K562 (cell line): ENCODE data around the gene NIPBL. TPM values are rescaled to one million over a fixed set of nuclear protein-coding genes. Genes with fewer than 3 reads are reported as not detected.
A peak's percentile ranks its signal among the peaks of the same experiment; 100 is the strongest.

Source experiments
- ARID3A ChIP-seq: IDR thresholded peaks from 2 replicates; pipeline ENCODE4 v1.6.1; 2012; ENCODE audit warnings: low read depth, low read length, improper control_type of control experiment, borderline replicate concordance
- CREBBP ChIP-seq: IDR thresholded peaks from one replicate; pipeline ENCODE4 v1.6.1; 2012; ENCODE audit warnings: low read depth, mild to moderate bottlenecking, control low read depth, inconsistent platforms, low read length
- GTF2F1 ChIP-seq: IDR thresholded peaks from 2 replicates; pipeline ENCODE4 v1.6.1; 2011; ENCODE audit warnings: low read depth, low read length, improper control_type of control experiment
- NUFIP1 ChIP-seq: fragments of 450-650 bp; IDR thresholded peaks from 2 replicates; pipeline ENCODE4 v1.6.1; 2018; ENCODE audit not compliant: partially characterized antibody
- SMC3 ChIP-seq: conservative IDR thresholded peaks from 2 replicates; pipeline ENCODE4 v1.6.1; 2011; ENCODE audit warnings: low read depth, low read length, improper control_type of control experiment; ENCODE audit not compliant: insufficient read depth
- ZNF507 ChIP-seq: conservative IDR thresholded peaks from 2 replicates; pipeline ENCODE4 v1.6.1; 2017; ENCODE audit warnings: missing genetic modification characterization, missing compliant biosample characterization
- polyA plus RNA-seq, 8 experiments: library from polyadenylated mRNA; depleted of rRNA in 4 of 8; stranded (reverse) in 5 of 8; unstranded in 3 of 8; fragments of >200 nt; fragmentation: Nextera tagmentation in 2 of 8; fragmentation: Illumina TruSeq in 1 of 8; extraction: Ambion mirVana in 2 of 8; extraction: Trizol in 1 of 8; gene quantifications; 2 replicates each; pipeline versions ENCODE4 v1.2.1 to v1.2.3, GENCODE V29; 2011 to 2014; ENCODE audit warnings: inconsistent platforms in 1 of 8, missing spikeins in 1 of 8
- total RNA-seq, 7 experiments: library from RNA; depleted of rRNA in 6 of 7; stranded (reverse); fragments of >200 nt in 6 of 7; fragmentation: Illumina TruSeq in 2 of 7; extraction: Trizol in 2 of 7; gene quantifications; 2 replicates each; pipeline versions ENCODE4 v1.2.1 to v1.2.3, GENCODE V29; 2011 to 2021; ENCODE audit warnings: low replicate concordance in 1 of 7
- TF ChIP-seq, protein P1 (sequence below): fragments of 450-650 bp; IDR thresholded peaks from 2 replicates; pipeline ENCODE4 v1.6.1; 2016; ENCODE audit warnings: mild to moderate bottlenecking, moderate library complexity
- TF ChIP-seq, protein P2 (sequence below): fragments of 250-450 bp; sonication (Bioruptor Pico); IDR thresholded peaks from 2 replicates; pipeline ENCODE4 v1.9.0; 2021; ENCODE audit warnings: mild to moderate bottlenecking, inconsistent platforms

The NIPBL gene
- total and polyA plus RNA-seq, 9 of the 15 experiments (the other 6 are each of a cell fraction or from before 2014, with no cell fraction given), result 12.9 to 56.7 (median 38.9) TPM

DNA sequence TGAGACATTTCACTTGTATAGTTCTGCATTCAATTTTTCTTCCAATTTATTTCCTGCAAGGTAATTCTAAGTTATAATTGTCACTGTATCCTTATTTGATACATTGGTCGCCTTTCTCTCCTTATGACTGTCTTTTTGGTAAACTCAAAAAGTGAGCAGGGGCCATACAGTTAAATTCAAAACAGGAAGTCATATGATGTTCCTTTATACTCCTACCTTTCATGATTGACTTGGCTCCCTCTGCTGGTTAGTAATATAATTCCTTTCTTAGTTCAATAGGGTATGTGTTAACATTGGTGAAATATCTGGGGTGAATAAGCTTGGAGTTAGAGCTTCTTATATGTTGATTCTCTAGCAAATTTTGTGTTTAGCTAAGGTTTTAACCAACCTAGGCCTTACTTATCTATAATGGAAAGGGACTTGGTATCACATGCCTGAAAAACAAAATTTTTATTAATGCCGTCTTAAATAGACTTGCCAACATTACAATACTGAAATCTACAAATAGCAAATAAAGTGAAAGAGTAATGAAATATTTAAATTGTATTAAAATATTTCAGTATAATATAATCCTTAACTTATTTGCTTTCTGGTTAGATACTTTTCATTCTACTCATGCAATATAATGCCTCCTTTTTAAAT is 6.0 kb upstream of the NIPBL start (continued):
- TF ChIP-seq ZNF507 (tag) (no peak), ARID3A (peak; percentile 98), CREBBP (no peak), NUFIP1 (no peak), SMC3 (peak; percentile 28; the same call in 1 of the 2 replicates), GTF2F1 (no peak)
- TF ChIP-seq, protein P1, sequence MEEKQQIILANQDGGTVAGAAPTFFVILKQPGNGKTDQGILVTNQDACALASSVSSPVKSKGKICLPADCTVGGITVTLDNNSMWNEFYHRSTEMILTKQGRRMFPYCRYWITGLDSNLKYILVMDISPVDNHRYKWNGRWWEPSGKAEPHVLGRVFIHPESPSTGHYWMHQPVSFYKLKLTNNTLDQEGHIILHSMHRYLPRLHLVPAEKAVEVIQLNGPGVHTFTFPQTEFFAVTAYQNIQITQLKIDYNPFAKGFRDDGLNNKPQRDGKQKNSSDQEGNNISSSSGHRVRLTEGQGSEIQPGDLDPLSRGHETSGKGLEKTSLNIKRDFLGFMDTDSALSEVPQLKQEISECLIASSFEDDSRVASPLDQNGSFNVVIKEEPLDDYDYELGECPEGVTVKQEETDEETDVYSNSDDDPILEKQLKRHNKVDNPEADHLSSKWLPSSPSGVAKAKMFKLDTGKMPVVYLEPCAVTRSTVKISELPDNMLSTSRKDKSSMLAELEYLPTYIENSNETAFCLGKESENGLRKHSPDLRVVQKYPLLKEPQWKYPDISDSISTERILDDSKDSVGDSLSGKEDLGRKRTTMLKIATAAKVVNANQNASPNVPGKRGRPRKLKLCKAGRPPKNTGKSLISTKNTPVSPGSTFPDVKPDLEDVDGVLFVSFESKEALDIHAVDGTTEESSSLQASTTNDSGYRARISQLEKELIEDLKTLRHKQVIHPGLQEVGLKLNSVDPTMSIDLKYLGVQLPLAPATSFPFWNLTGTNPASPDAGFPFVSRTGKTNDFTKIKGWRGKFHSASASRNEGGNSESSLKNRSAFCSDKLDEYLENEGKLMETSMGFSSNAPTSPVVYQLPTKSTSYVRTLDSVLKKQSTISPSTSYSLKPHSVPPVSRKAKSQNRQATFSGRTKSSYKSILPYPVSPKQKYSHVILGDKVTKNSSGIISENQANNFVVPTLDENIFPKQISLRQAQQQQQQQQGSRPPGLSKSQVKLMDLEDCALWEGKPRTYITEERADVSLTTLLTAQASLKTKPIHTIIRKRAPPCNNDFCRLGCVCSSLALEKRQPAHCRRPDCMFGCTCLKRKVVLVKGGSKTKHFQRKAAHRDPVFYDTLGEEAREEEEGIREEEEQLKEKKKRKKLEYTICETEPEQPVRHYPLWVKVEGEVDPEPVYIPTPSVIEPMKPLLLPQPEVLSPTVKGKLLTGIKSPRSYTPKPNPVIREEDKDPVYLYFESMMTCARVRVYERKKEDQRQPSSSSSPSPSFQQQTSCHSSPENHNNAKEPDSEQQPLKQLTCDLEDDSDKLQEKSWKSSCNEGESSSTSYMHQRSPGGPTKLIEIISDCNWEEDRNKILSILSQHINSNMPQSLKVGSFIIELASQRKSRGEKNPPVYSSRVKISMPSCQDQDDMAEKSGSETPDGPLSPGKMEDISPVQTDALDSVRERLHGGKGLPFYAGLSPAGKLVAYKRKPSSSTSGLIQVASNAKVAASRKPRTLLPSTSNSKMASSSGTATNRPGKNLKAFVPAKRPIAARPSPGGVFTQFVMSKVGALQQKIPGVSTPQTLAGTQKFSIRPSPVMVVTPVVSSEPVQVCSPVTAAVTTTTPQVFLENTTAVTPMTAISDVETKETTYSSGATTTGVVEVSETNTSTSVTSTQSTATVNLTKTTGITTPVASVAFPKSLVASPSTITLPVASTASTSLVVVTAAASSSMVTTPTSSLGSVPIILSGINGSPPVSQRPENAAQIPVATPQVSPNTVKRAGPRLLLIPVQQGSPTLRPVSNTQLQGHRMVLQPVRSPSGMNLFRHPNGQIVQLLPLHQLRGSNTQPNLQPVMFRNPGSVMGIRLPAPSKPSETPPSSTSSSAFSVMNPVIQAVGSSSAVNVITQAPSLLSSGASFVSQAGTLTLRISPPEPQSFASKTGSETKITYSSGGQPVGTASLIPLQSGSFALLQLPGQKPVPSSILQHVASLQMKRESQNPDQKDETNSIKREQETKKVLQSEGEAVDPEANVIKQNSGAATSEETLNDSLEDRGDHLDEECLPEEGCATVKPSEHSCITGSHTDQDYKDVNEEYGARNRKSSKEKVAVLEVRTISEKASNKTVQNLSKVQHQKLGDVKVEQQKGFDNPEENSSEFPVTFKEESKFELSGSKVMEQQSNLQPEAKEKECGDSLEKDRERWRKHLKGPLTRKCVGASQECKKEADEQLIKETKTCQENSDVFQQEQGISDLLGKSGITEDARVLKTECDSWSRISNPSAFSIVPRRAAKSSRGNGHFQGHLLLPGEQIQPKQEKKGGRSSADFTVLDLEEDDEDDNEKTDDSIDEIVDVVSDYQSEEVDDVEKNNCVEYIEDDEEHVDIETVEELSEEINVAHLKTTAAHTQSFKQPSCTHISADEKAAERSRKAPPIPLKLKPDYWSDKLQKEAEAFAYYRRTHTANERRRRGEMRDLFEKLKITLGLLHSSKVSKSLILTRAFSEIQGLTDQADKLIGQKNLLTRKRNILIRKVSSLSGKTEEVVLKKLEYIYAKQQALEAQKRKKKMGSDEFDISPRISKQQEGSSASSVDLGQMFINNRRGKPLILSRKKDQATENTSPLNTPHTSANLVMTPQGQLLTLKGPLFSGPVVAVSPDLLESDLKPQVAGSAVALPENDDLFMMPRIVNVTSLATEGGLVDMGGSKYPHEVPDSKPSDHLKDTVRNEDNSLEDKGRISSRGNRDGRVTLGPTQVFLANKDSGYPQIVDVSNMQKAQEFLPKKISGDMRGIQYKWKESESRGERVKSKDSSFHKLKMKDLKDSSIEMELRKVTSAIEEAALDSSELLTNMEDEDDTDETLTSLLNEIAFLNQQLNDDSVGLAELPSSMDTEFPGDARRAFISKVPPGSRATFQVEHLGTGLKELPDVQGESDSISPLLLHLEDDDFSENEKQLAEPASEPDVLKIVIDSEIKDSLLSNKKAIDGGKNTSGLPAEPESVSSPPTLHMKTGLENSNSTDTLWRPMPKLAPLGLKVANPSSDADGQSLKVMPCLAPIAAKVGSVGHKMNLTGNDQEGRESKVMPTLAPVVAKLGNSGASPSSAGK, result peak; percentile 6; the same call in 1 of the 2 replicates
- TF ChIP-seq, protein P2, sequence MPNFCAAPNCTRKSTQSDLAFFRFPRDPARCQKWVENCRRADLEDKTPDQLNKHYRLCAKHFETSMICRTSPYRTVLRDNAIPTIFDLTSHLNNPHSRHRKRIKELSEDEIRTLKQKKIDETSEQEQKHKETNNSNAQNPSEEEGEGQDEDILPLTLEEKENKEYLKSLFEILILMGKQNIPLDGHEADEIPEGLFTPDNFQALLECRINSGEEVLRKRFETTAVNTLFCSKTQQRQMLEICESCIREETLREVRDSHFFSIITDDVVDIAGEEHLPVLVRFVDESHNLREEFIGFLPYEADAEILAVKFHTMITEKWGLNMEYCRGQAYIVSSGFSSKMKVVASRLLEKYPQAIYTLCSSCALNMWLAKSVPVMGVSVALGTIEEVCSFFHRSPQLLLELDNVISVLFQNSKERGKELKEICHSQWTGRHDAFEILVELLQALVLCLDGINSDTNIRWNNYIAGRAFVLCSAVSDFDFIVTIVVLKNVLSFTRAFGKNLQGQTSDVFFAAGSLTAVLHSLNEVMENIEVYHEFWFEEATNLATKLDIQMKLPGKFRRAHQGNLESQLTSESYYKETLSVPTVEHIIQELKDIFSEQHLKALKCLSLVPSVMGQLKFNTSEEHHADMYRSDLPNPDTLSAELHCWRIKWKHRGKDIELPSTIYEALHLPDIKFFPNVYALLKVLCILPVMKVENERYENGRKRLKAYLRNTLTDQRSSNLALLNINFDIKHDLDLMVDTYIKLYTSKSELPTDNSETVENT (CRISPR knock-in tag), result no peak
